Endodermal cell (in vitro differentiated cells): ENCODE data around the gene PYGB. TPM values are rescaled to one million over a fixed set of nuclear protein-coding genes. Genes with fewer than 3 reads are reported as not detected.

Experiments used
- DNase-seq: peaks from one replicate; pipeline ENCODE4 v3.0.0-alpha.2; 2017
- H3K27ac ChIP-seq: 2 replicates; pipeline ENCODE4 v1.5.1; 2013; ENCODE audit warnings: mild to moderate bottlenecking, low read depth, low read length, moderate library complexity
- H3K27me3 ChIP-seq: 2 replicates; pipeline ENCODE4 v1.6.1; 2013; ENCODE audit warnings: mild to moderate bottlenecking, low read length, moderate library complexity; ENCODE audit not compliant: insufficient read depth, control insufficient read depth, poor library complexity, severe bottlenecking
- H3K36me3 ChIP-seq: 2 replicates; pipeline ENCODE4 v1.7.0; 2013; ENCODE audit warnings: mild to moderate bottlenecking, low read length, moderate library complexity; ENCODE audit not compliant: control insufficient read depth, insufficient read depth
- H3K4me1 ChIP-seq: one replicate; pipeline ENCODE4 v1.7.0; 2013; ENCODE audit warnings: low read length; ENCODE audit not compliant: control insufficient read depth, insufficient read depth
- H3K4me3 ChIP-seq: 2 replicates; pipeline ENCODE4 v1.5.1; 2013; ENCODE audit warnings: mild to moderate bottlenecking, low read length, moderate library complexity
- H3K9ac ChIP-seq: 2 replicates; pipeline ENCODE4 v1.6.1; 2013; ENCODE audit warnings: mild to moderate bottlenecking, low read length, moderate library complexity; ENCODE audit not compliant: poor library complexity, severe bottlenecking; ENCODE audit errors: extremely low read depth
- H3K9me3 ChIP-seq: 2 replicates; pipeline ENCODE4 v1.6.1; 2013; ENCODE audit warnings: mild to moderate bottlenecking, low read length, moderate library complexity; ENCODE audit not compliant: control insufficient read depth
- H3K27ac Mint-ChIP-seq: 2 replicates; pipeline ENCODE4 v1.8.0; 2020; ENCODE audit warnings: mixed read lengths
- H3K27me3 Mint-ChIP-seq: 2 replicates; pipeline ENCODE4 v1.8.0; 2021; ENCODE audit warnings: mild to moderate bottlenecking, mixed read lengths; ENCODE audit not compliant: insufficient read depth
- H3K36me3 Mint-ChIP-seq: 2 replicates; pipeline ENCODE4 v1.8.0; 2020; ENCODE audit warnings: low read depth, mixed read lengths
- H3K4me1 Mint-ChIP-seq: 2 replicates; pipeline ENCODE4 v1.8.0; 2020; ENCODE audit warnings: mixed read lengths
- H3K4me3 Mint-ChIP-seq: 2 replicates; pipeline ENCODE4 v1.8.0; 2020; ENCODE audit warnings: mild to moderate bottlenecking, moderate library complexity, mixed read lengths
- H3K9me3 Mint-ChIP-seq: 2 replicates; pipeline ENCODE4 v1.8.0; 2020; ENCODE audit warnings: mild to moderate bottlenecking, mixed read lengths
- CTCF ChIP-seq: fragments of 200-600 bp; sonication (generic); conservative IDR thresholded peaks from 2 replicates; pipeline ENCODE4 v1.5.0; 2021; ENCODE audit warnings: antibody characterized with exemption, mild to moderate bottlenecking
- WGBS, 2 experiments: methylation state at CpG; one replicate each; pipeline versions ENCODE4 v1.1.5 to v1.1.7; 2013; ENCODE audit warnings: missing lambda C conversion rate in 2 of 2, mixed read lengths in 1 of 2; ENCODE audit not compliant: insufficient coverage in 1 of 2, insufficient read length in 1 of 2; 5-methylcytosine and 5-hydroxymethylcytosine counted together
- total RNA-seq, 2 donors: library from RNA; stranded (reverse); fragmentation: NEBNext Ultra II Directional in 1 of 2; extraction: Animal tissue kit (Norgen Biotek cat#: 25700) in 1 of 2; gene quantifications; 2 replicates in 1 of 2; 3 replicates in 1 of 2; pipeline ENCODE4 v1.2.1, GENCODE V29; 2021

PYGB gene
- total RNA-seq, 2 donors from 2014 or later: 59.3 to 66.8 TPM

- peaks cover 14% of the 10 kb centered on the region for H3K4me1 ChIP-seq
- peak overlapping the region; percentile 97 for H3K27ac Mint-ChIP-seq
- 48 to 60% methylated on average over 4 to 8 of the region's 8 CpGs for WGBS, 2 experiments
- TF ChIP-seq CTCF: peak; percentile 60
- H3K27me3 ChIP-seq: no peaks in the 10 kb centered on the region
- peaks cover 28% of the 10 kb centered on the region for H3K36me3 ChIP-seq
- H3K36me3 Mint-ChIP-seq: peaks cover 17% of the 10 kb centered on the region
- peak overlapping the region; percentile 63 for H3K9ac ChIP-seq
- peak overlapping the region; percentile 37 for H3K4me3 Mint-ChIP-seq
- no peaks in the 10 kb centered on the region for H3K9me3 ChIP-seq
- DNase-seq: peak; percentile 90
- no peak overlapping the region for H3K4me3 ChIP-seq
- H3K27me3 Mint-ChIP-seq: no peaks in the 10 kb centered on the region
- H3K4me1 Mint-ChIP-seq: peaks cover 17% of the 10 kb centered on the region
- peak overlapping the region; percentile 40 for H3K27ac ChIP-seq
- H3K9me3 Mint-ChIP-seq: no peaks in the 10 kb centered on the region
These were observed 24.7 kb upstream of the PYGB start for GRCh38 chr20:25223179-25223661.

GRCh38 chr20:25223765-25224720 lies 23.8 kb upstream of the PYGB start:
- H3K4me1 Mint-ChIP-seq: peaks cover 17% of the 10 kb centered on the region
- Histone ChIP-seq H3K4me1 (peaks cover 14% of the 10 kb centered on the region), H3K27me3 (no peaks in the 10 kb centered on the region), H3K9me3 (no peaks in the 10 kb centered on the region), H3K4me3 (no peak overlapping the region), H3K36me3 (peaks cover 23% of the 10 kb centered on the region), H3K27ac (no peak overlapping the region), H3K9ac (peak overlapping the region; percentile 63)
- peaks cover 15% of the 10 kb centered on the region for H3K36me3 Mint-ChIP-seq
- H3K4me3 Mint-ChIP-seq: peak overlapping the region; percentile 37
- 95% methylated on average over 19 to 24 of the region's 24 CpGs for WGBS, 2 experiments
- no peaks in the 10 kb centered on the region for H3K9me3 Mint-ChIP-seq
- no peaks in the 10 kb centered on the region for H3K27me3 Mint-ChIP-seq
- no peak for TF ChIP-seq CTCF
- DNase-seq: peak; percentile 33
- peak overlapping the region; percentile 97 for H3K27ac Mint-ChIP-seq

- Mint-ChIP-seq H3K4me1 (peaks cover 21% of the 10 kb centered on the region), H3K27me3 (no peaks in the 10 kb centered on the region), H3K27ac (no peak overlapping the region), H3K4me3 (no peak overlapping the region), H3K9me3 (no peaks in the 10 kb centered on the region), H3K36me3 (peaks cover 11% of the 10 kb centered on the region)
- Histone ChIP-seq H3K9me3 (no peaks in the 10 kb centered on the region), H3K36me3 (peaks cover 15% of the 10 kb centered on the region), H3K9ac (no peak overlapping the region), H3K4me3 (no peak overlapping the region), H3K27me3 (no peaks in the 10 kb centered on the region), H3K4me1 (peaks cover 14% of the 10 kb centered on the region), H3K27ac (no peak overlapping the region)
- 95 to 96% methylated on average over 9 to 16 of the region's 16 CpGs for WGBS, 2 experiments
- peak; percentile 26 for DNase-seq
- TF ChIP-seq CTCF: no peak
These were observed 22.9 kb upstream of the PYGB start for GRCh38 chr20:25224941-25225340.
